Psoas muscle (tissue), 8 donors: ENCODE results near the gene DLX1. TPM values are rescaled to one million over a fixed set of nuclear protein-coding genes. Genes with fewer than 3 reads are reported as not detected.

ENCODE experiments used
- ATAC-seq, 4 donors: fragments of 200-7000 bp; cut with Tn5 transposase; one replicate each; pipeline ENCODE4 v1.9.1; 2020; ENCODE audit warnings: moderate library complexity in 3 of 4, mild to moderate bottlenecking in 2 of 4
- DNase-seq, 2 donors: peaks; one replicate each; pipeline ENCODE4 v3.0.0-alpha.2; 2020
- H3K27ac ChIP-seq: fragments of 200-600 bp; one replicate; pipeline ENCODE4 v1.8.0; 2022
- H3K27me3 ChIP-seq, 3 donors: fragments of 200-600 bp in 1 of 3; one replicate each; pipeline versions ENCODE4 v1.6.1 to v1.8.0; 2013 to 2022; ENCODE audit warnings: low read length in 2 of 3, mild to moderate bottlenecking in 2 of 3, moderate library complexity in 1 of 3; ENCODE audit not compliant: insufficient read depth in 3 of 3
- H3K36me3 ChIP-seq, 2 donors: fragments of 200-600 bp in 1 of 2; one replicate each; pipeline versions ENCODE4 v1.6.1 to v1.8.0; 2013 to 2022; ENCODE audit warnings: low read depth in 1 of 2, mild to moderate bottlenecking in 1 of 2, moderate library complexity in 1 of 2; ENCODE audit not compliant: insufficient read depth in 1 of 2
- H3K4me1 ChIP-seq: fragments of 200-600 bp; one replicate; pipeline ENCODE4 v1.8.0; 2022
- H3K4me3 ChIP-seq: fragments of 200-600 bp; one replicate; pipeline ENCODE4 v1.8.0; 2022; ENCODE audit warnings: mild to moderate bottlenecking
- H3K9me3 ChIP-seq: fragments of 200-600 bp; one replicate; pipeline ENCODE4 v1.8.0; 2022
- CTCF ChIP-seq: fragments of 200-600 bp; IDR thresholded peaks from one replicate; pipeline ENCODE4 v1.8.0; 2022; ENCODE audit warnings: antibody characterized with exemption
- WGBS, 3 donors: extraction: QIAGEN DNeasy Blood & Tissue Kit; methylation state at CpG; one replicate each; pipeline versions ENCODE4 v1.1.6 to v1.1.7; 2013; 5-methylcytosine and 5-hydroxymethylcytosine counted together
- intact Hi-C, 2 donors: fragments of 100-400 bp; cut with DNase I; formaldehyde crosslinking; loops; one replicate each; pipeline versions ENCODE4 v1.11.0 to v1.14.2; 2022
- polyA plus RNA-seq, 3 donors: library from polyadenylated mRNA; stranded (reverse); fragments of 200-250 nt; gene quantifications; one replicate each; pipeline ENCODE4 v1.2.3, GENCODE V29; 2013
- total RNA-seq, 4 donors: library from RNA; stranded (reverse); fragmentation: NEBNext Ultra II Directional in 2 of 4; extraction: Animal tissue kit (Norgen Biotek cat#: 25700) in 2 of 4; gene quantifications; one replicate each; pipeline versions ENCODE4 v1.2.1 to v1.2.4, GENCODE V29; 2021 to 2023
- donor health status: healthy with polysubstance abuse.
- donor health status: DM: no; HTN: no; CAD: no; lungs with moderate emphysema.
- donor health status: Bipolar disorder and iron deficiency.
- donor health status: healthy.
- donor health status: DM: yes; HTN: yes; CAD: no.
- donor health status: DM: no; HTN: no; CAD: no.
- donor health status: DM: no; HTN: no; CAD: no.
- donor health status: DM: yes; HTN: yes; CAD: no.

Gene DLX1
- total and polyA plus RNA-seq, 7 donors = 0.03 to 0.28 (median 0.15) TPM; not detected in 2

GRCh38 chr2:172091761-172092566 is 6.7 kb downstream of the DLX1 start:
- DNase-seq = no peak
- Histone ChIP-seq H3K27ac (no peak overlapping the region), H3K9me3 (no peaks in the 10 kb centered on the region), H3K4me1 (peaks cover 33% of the 10 kb centered on the region), H3K4me3 (no peak overlapping the region), H3K27me3 (peaks cover 6 to 100% (median 69%) of the 10 kb centered on the region in 3 donors), H3K36me3 (no peaks in the 10 kb centered on the region)
- no peak for ATAC-seq
- whole genome bisulfite sequencing, 3 donors = 29 to 33% (median 31%) methylated on average over 11 of the region's 11 CpGs
- intact Hi-C loops = no loop called here
- TF ChIP-seq CTCF = no peak

DNA sequence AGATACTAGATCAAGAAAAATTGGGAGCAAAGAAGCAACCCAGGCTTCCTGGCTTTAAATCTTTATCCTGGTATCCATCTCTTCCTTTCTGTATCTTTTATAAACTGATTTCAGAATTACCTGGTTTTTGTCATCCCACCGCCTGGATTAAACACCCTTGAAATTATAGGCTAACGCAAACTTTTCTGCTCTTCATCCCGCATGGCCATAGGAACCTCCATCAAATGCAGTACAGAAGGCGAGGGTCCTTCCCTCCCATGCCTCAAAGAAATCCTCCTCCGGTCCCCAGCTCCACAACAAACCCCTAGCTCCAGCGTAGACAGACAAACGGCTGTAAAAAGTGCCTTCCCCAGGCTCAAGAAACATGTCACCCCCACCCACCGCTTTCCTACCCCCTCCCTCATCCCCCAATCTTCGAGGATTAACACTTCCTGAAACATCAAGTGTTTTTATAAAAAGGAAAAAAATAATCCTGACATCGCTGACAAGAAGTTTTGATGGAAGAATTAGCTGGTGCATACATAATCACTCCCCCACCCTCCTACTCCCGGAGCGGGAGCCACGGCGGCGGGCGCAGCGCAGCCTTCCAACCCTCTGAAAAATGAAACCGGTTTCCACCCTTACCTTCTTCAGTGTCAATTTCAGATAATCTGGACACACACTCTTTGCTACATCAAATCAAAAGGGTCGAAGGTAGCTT is 7.6 kb downstream of the DLX1 start:
- no peak for TF ChIP-seq CTCF
- Histone ChIP-seq H3K9me3 (no peaks in the 10 kb centered on the region), H3K4me1 (peaks cover 37% of the 10 kb centered on the region), H3K36me3 (no peaks in the 10 kb centered on the region), H3K27me3 (peaks cover 6 to 100% (median 68%) of the 10 kb centered on the region in 3 donors), H3K4me3 (no peak overlapping the region), H3K27ac (no peak overlapping the region)
- DNase-seq (no peak), ATAC-seq (no peak)
- intact Hi-C loops = no loop called here
- 10 to 14% (median 13%) methylated on average over 19 of the region's 19 CpGs for WGBS, 3 donors

- no peak for DNase-seq
- intact Hi-C loops = no loop called here
- Histone ChIP-seq H3K4me1 (peaks cover 38% of the 10 kb centered on the region), H3K4me3 (peak overlapping the region; percentile 64), H3K27ac (no peak overlapping the region), H3K36me3 (no peaks in the 10 kb centered on the region), H3K27me3 (peaks cover 6 to 100% (median 68%) of the 10 kb centered on the region in 3 donors), H3K9me3 (no peaks in the 10 kb centered on the region)
- no peak for ATAC-seq
- WGBS, 3 donors = 17 to 24% (median 20%) methylated on average over 18 of the region's 18 CpGs
- no peak for TF ChIP-seq CTCF
These were observed 8.3 kb downstream of the DLX1 start for GRCh38 chr2:172093416-172094293.

DNA sequence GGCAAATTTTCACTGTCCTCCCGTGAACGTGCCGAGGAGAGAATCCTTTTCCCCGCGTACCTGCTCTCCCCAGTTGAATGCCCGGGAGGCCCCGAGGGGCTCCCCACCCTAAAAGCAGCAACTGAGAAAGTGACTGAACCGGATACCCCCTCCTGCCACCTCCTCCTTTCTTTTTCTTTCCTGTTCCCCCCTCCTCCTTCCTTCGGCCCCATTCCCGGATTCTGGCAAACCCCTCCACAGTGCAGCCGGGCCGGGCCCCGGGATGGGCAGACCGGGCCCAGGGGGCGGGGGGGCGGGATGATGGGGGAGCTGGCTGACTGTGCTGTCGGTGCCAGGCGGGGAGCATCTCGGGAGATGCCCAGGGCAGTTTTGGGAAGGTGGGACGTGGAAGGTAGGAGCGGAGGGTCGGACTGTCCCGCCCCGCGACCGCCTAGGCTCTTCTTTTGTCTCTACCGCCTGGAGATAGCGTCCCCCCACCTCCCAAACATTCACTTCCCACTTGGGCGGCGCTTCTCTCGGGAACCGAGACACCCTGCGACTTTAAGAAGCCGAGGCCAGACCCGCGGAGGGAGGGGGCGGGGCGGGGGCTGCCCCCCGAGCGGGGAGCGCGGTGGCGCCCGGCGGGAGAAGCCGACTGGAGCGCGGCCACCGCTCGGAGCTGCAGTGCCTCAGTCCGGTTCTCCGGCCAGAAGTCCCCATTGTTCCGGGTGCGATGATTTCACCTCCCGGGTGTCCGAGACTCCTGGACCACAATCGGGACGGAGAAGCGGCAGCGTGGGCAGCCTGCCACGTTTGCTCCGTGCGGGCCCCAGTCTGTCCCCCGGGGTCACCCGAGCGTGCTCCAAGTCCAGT is 9.2 kb downstream of the DLX1 start:
- peak overlapping the region; percentile 64 for H3K4me3 ChIP-seq
- H3K27ac ChIP-seq = no peak overlapping the region
- H3K4me1 ChIP-seq = peaks cover 47% of the 10 kb centered on the region
- H3K27me3 ChIP-seq = peaks cover 6 to 100% (median 72%) of the 10 kb centered on the region in 3 donors
- TF ChIP-seq CTCF = no peak
- 1 to 2% (median 2%) methylated on average over 52 to 66 of the region's 66 CpGs for WGBS, 3 donors
- DNase-seq (no peak), ATAC-seq (peak in 3 of 4 donors; percentile 14 to 37 (median 19))
- H3K9me3 ChIP-seq = no peaks in the 10 kb centered on the region
- no peaks in the 10 kb centered on the region for H3K36me3 ChIP-seq
- intact Hi-C loops = no loop called here
